Erythroblast (primary cell): ENCODE data around the gene ADAMTSL1.

ENCODE experiments used
- GATA1 ChIP-seq: IDR thresholded peaks from 2 replicates; pipeline ENCODE4 v1.6.1; 2011; ENCODE audit warnings: low read depth, mild to moderate bottlenecking, control low read depth, low read length, moderate library complexity
- POLR2A ChIP-seq: IDR thresholded peaks from 2 replicates; pipeline ENCODE4 v1.6.1; 2011; ENCODE audit warnings: mild to moderate bottlenecking, low read length

- TF ChIP-seq POLR2A (no peak), GATA1 (no peak)
These were observed 193.2 kb downstream of the ADAMTSL1 start for GRCh38 chr9:18666986-18667772.
